ENCODE measurements around the gene PSPN. TPM values are rescaled to one million over a fixed set of nuclear protein-coding genes. Genes with fewer than 3 reads are reported as not detected.

PSPN gene
- total RNA-seq, 1 experiment from 2014 or later: 1.6 TPM

GRCh38 chr19:6364353-6364752, 11.4 kb downstream of the PSPN start:
- TF ChIP-seq POLR2AphosphoS5 (IDR thresholded peaks at IDR 0.05; ENCODE audit: low read depth, low read length) (no peak), SIN3A (IDR thresholded peaks at IDR 0.05; ENCODE audit: borderline replicate concordance, insufficient read depth, low read depth, low read length) (no peak), TCF7L2 (IDR thresholded peaks at IDR 0.05; ENCODE audit: low read depth, low read length) (no peak)
- TF ChIP-seq, protein P1, sequence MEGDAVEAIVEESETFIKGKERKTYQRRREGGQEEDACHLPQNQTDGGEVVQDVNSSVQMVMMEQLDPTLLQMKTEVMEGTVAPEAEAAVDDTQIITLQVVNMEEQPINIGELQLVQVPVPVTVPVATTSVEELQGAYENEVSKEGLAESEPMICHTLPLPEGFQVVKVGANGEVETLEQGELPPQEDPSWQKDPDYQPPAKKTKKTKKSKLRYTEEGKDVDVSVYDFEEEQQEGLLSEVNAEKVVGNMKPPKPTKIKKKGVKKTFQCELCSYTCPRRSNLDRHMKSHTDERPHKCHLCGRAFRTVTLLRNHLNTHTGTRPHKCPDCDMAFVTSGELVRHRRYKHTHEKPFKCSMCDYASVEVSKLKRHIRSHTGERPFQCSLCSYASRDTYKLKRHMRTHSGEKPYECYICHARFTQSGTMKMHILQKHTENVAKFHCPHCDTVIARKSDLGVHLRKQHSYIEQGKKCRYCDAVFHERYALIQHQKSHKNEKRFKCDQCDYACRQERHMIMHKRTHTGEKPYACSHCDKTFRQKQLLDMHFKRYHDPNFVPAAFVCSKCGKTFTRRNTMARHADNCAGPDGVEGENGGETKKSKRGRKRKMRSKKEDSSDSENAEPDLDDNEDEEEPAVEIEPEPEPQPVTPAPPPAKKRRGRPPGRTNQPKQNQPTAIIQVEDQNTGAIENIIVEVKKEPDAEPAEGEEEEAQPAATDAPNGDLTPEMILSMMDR (IDR thresholded peaks at IDR 0.05): no peak
- TF ChIP-seq, protein P2, sequence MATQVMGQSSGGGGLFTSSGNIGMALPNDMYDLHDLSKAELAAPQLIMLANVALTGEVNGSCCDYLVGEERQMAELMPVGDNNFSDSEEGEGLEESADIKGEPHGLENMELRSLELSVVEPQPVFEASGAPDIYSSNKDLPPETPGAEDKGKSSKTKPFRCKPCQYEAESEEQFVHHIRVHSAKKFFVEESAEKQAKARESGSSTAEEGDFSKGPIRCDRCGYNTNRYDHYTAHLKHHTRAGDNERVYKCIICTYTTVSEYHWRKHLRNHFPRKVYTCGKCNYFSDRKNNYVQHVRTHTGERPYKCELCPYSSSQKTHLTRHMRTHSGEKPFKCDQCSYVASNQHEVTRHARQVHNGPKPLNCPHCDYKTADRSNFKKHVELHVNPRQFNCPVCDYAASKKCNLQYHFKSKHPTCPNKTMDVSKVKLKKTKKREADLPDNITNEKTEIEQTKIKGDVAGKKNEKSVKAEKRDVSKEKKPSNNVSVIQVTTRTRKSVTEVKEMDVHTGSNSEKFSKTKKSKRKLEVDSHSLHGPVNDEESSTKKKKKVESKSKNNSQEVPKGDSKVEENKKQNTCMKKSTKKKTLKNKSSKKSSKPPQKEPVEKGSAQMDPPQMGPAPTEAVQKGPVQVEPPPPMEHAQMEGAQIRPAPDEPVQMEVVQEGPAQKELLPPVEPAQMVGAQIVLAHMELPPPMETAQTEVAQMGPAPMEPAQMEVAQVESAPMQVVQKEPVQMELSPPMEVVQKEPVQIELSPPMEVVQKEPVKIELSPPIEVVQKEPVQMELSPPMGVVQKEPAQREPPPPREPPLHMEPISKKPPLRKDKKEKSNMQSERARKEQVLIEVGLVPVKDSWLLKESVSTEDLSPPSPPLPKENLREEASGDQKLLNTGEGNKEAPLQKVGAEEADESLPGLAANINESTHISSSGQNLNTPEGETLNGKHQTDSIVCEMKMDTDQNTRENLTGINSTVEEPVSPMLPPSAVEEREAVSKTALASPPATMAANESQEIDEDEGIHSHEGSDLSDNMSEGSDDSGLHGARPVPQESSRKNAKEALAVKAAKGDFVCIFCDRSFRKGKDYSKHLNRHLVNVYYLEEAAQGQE (IDR thresholded peaks at IDR 0.05; ENCODE audit: insufficient read depth in 1 of 2, low read depth in 2 of 2, low read length in 1 of 2): no peak
- 0 out of 2 replicates have a peak, but pooled peaks cover 4% of the 10 kb centered on the region for H3K4me1 ChIP-seq (ENCODE audit: control insufficient read depth, insufficient read depth, low read length)
- BruUV-seq (replicated peaks): no TSS peak
- ATAC-seq: no peak
- DNase-seq (ENCODE audit: low read depth, low spot score): no peak
- intact Hi-C loops (cut with micrococcal nuclease; ENCODE audit: unreplicated experiment): no loop called here
- no peak overlapping the region for H3K27ac ChIP-seq (ENCODE audit: low read length)
- ChIA-PET POLR2A (no interaction called here), CTCF (interaction anchor here (0.7 kb wide), 1 partner anchor 209 kb away, joined by 4 read pairs; no protein-coding TSS in a partner anchor)
- H3K36me3 ChIP-seq (ENCODE audit: control insufficient read depth, insufficient read depth, low read length): peaks cover 2% of the 10 kb centered on the region
- no peaks in the 10 kb centered on the region for H3K27me3 ChIP-seq (ENCODE audit: control insufficient read depth, insufficient read depth, low read length)
- H3K9me3 ChIP-seq (ENCODE audit: control insufficient read depth, insufficient read depth, low read depth, low read length): no peaks in the 10 kb centered on the region
- in situ Hi-C loops (cut with HindIII; ENCODE audit: low pct_unique_long_range_greater_than_20kb, low sequenced_read_pairs): no loop called here
- H3K4me3 ChIP-seq (ENCODE audit: low read depth in 2 of 2, low read length in 2 of 2): no peak overlapping the region

DNA sequence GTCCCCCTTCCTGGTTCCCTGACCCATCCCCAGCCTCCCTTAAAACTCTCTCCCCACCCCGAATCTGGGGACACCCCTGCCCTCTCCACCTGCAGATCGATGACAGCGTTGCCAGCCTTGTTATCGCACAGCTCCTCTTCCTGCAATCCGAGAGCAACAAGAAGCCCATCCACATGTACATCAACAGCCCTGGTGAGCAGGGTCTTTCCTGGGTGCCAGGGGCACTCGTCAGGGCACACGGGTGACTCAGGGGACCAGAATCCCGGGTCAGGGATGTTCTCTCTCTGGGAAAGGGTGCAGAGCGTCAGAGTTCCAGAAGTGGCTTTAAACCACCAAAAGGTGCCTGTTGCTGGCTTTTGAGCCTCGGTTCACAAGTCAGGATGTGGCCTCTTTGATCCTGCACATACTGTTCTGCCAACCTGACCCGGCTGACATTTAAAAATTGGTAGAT, 13.4 kb downstream of the PSPN start:
- TF ChIP-seq TCF7L2 (IDR thresholded peaks at IDR 0.05; ENCODE audit: low read depth, low read length) (no peak), POLR2AphosphoS5 (IDR thresholded peaks at IDR 0.05; ENCODE audit: low read depth, low read length) (no peak), SIN3A (IDR thresholded peaks at IDR 0.05; ENCODE audit: borderline replicate concordance, insufficient read depth, low read depth, low read length) (no peak)
- TF ChIP-seq, protein P2 (IDR thresholded peaks at IDR 0.05; ENCODE audit: insufficient read depth in 1 of 2, low read depth in 2 of 2, low read length in 1 of 2): no peak
- TF ChIP-seq, protein P1 (IDR thresholded peaks at IDR 0.05): no peak
- Histone ChIP-seq H3K27ac (ENCODE audit: low read length) (peak overlapping the region; percentile 89), H3K4me3 (ENCODE audit: low read depth in 2 of 2, low read length in 2 of 2) (peak overlapping the region; percentile 53 to 78), H3K4me1 (ENCODE audit: control insufficient read depth, insufficient read depth, low read length) (0 out of 2 replicates have a peak, but pooled peaks cover 4% of the 10 kb centered on the region), H3K36me3 (ENCODE audit: control insufficient read depth, insufficient read depth, low read length) (peaks cover 2% of the 10 kb centered on the region), H3K27me3 (ENCODE audit: control insufficient read depth, insufficient read depth, low read length) (no peaks in the 10 kb centered on the region), H3K9me3 (ENCODE audit: control insufficient read depth, insufficient read depth, low read depth, low read length) (no peaks in the 10 kb centered on the region)
- TSS peak; percentile 89 for BruUV-seq (replicated peaks)
- in situ Hi-C loops (cut with HindIII; ENCODE audit: low pct_unique_long_range_greater_than_20kb, low sequenced_read_pairs): no loop called here
- ChIA-PET CTCF (no interaction called here), POLR2A (interaction anchor here (0.5 kb wide), 1 partner anchor 477 kb away, joined by 3 read pairs; no protein-coding TSS in a partner anchor)
- intact Hi-C loops (cut with micrococcal nuclease; ENCODE audit: unreplicated experiment): no loop called here
- no peak for ATAC-seq
- DNase-seq (ENCODE audit: low read depth, low spot score): no peak

Measured in Panc1 (cell line).